HepG2 (cell line): ENCODE measurements around the gene SH2D3C. TPM values are rescaled to one million over a fixed set of nuclear protein-coding genes. Genes with fewer than 3 reads are reported as not detected.

Experiments used
- ATAC-seq: fragments of 200-7000 bp; cut with Tn5 transposase; 3 replicates; pipeline ENCODE4 v1.9.1; 2020; ENCODE audit warnings: mild to moderate bottlenecking, moderate library complexity
- BruUV-seq: library from RNA; stranded (reverse); fragments of 400-500 nt; replicated peaks from 2 replicates; lab custom pipeline; 2021; lab: Mats Ljungman, UMichigan
- CTCF ChIA-PET: fragments of 300-600 bp; formaldehyde crosslinking; extraction: SDS; loops from one replicate; lab custom pipeline; 2021; ENCODE audit warnings: low total read pairs, inconsistent platforms, low intra/inter-chr PET ratio; lab: Yijun Ruan, JAX
- POLR2A ChIA-PET: fragments of 350-600 bp; sonication (Branson Sonifier 250); formaldehyde crosslinking; loops from one replicate; lab custom pipeline; 2020; ENCODE audit warnings: antibody characterized with exemption, inconsistent platforms; lab: Yijun Ruan, JAX
- DNase-seq: peaks from one replicate; pipeline ENCODE4 v3.0.0-alpha.2; 2015; ENCODE audit warnings: low spot score
- FAIRE-seq: peaks from 3 replicates; lab custom pipeline; 2011; peaks lifted over from hg19 to GRCh38; lab: Jason Lieb, UNC
- H2AFZ ChIP-seq: one replicate; pipeline ENCODE4 v1.6.1; 2011; ENCODE audit warnings: low read length, inconsistent platforms
- H3K27ac ChIP-seq: fragments of 300-600 bp; 3 replicates; pipeline ENCODE4 v1.8.0; 2011; ENCODE audit warnings: mixed run types, mild to moderate bottlenecking, mixed read lengths, low read length, inconsistent platforms; ENCODE audit not compliant: insufficient read depth; ENCODE audit errors: extremely low read length
- H3K27me3 ChIP-seq, 2 experiments: fragments of 200-600 bp in 1 of 2; 2 replicates in 1 of 2; 3 replicates in 1 of 2; pipeline versions ENCODE4 v1.6.0 to v1.8.0; 2011; ENCODE audit warnings: low read length in 2 of 2, mild to moderate bottlenecking in 2 of 2, moderate library complexity in 2 of 2, inconsistent platforms in 1 of 2; ENCODE audit not compliant: insufficient read depth in 2 of 2, control insufficient read depth in 1 of 2
- H3K36me3 ChIP-seq, 2 experiments: fragments of 200-600 bp in 1 of 2; replicated peaks in 1 of 2; 2 replicates in 1 of 2; 3 replicates in 1 of 2; pipeline versions ENCODE4 v1.5.1 to v1.8.0; 2011; ENCODE audit warnings: low read length in 2 of 2, inconsistent platforms in 1 of 2; ENCODE audit not compliant: insufficient read depth in 2 of 2, control insufficient read depth in 1 of 2
- H3K4me1 ChIP-seq: 2 replicates; pipeline ENCODE4 v1.5.1; 2012; ENCODE audit warnings: low read length, inconsistent platforms; ENCODE audit not compliant: insufficient read depth
- H3K4me2 ChIP-seq: 2 replicates; pipeline ENCODE4 v1.6.0; 2011; ENCODE audit warnings: low read depth, low read length, inconsistent platforms
- H3K4me3 ChIP-seq, 3 experiments: fragments of 200-600 bp in 1 of 3; sonication (generic), shearing (Covaris generic) in 1 of 3; replicated peaks in 1 of 3; 2 replicates each; pipeline ENCODE4 v1.5.1; 2011 to 2016; ENCODE audit warnings: low read length in 3 of 3, inconsistent platforms in 2 of 3, low read depth in 2 of 3, mild to moderate bottlenecking in 2 of 3, control low read depth in 1 of 3, mixed read lengths in 1 of 3; ENCODE audit not compliant: insufficient read depth in 1 of 3
- H3K79me2 ChIP-seq: one replicate; pipeline ENCODE4 v1.6.1; 2011; ENCODE audit warnings: low read length, inconsistent platforms; ENCODE audit not compliant: insufficient read depth
- H3K9ac ChIP-seq: 2 replicates; pipeline ENCODE4 v1.6.0; 2011; ENCODE audit warnings: mild to moderate bottlenecking, low read depth, low read length, inconsistent platforms; ENCODE audit not compliant: insufficient read depth
- H3K9me3 ChIP-seq: 2 replicates; pipeline ENCODE4 v1.5.1; 2012; ENCODE audit warnings: mild to moderate bottlenecking, low read length
- H4K20me1 ChIP-seq: 2 replicates; pipeline ENCODE4 v1.6.0; 2011; ENCODE audit warnings: inconsistent platforms, mild to moderate bottlenecking, low read length, moderate library complexity; ENCODE audit not compliant: insufficient read depth
- ATM ChIP-seq: fragments of 450-650 bp; IDR thresholded peaks from 2 replicates; pipeline ENCODE4 v1.7.1; 2017; ENCODE audit warnings: mild to moderate bottlenecking, borderline replicate concordance
- DPF2 ChIP-seq: sonication (generic); formaldehyde crosslinking; IDR thresholded peaks from 2 replicates; pipeline ENCODE4 v1.4.0; 2020; ENCODE audit warnings: mild to moderate bottlenecking, low read depth, missing genetic modification reagents, borderline replicate concordance
- JARID2 ChIP-seq: sonication (generic); formaldehyde crosslinking; IDR thresholded peaks from 2 replicates; pipeline ENCODE4 v1.8.1; 2023; ENCODE audit warnings: missing genetic modification reagents, inconsistent platforms; ENCODE audit not compliant: insufficient replicate concordance
- KLF15 ChIP-seq: sonication (generic); formaldehyde crosslinking; IDR thresholded peaks from 2 replicates; pipeline ENCODE4 v1.8.1; 2023; ENCODE audit warnings: borderline replicate concordance, mild to moderate bottlenecking, inconsistent platforms, missing genetic modification reagents, mixed read lengths
- MXD4 ChIP-seq: IDR thresholded peaks from 2 replicates; pipeline ENCODE4 v1.6.1; 2016; ENCODE audit warnings: mild to moderate bottlenecking, missing biosample characterization, missing genetic modification reagents
- RCOR2 ChIP-seq: IDR thresholded peaks from 2 replicates; pipeline ENCODE4 v1.6.1; 2016; ENCODE audit warnings: missing biosample characterization, missing genetic modification reagents
- RERE ChIP-seq: IDR thresholded peaks from 2 replicates; pipeline ENCODE4 v1.6.1; 2016; ENCODE audit warnings: low read depth, missing genetic modification reagents, missing compliant biosample characterization
- SCMH1 ChIP-seq: sonication (generic); formaldehyde crosslinking; IDR thresholded peaks from 2 replicates; pipeline ENCODE4 v1.9.0; 2021; ENCODE audit warnings: missing genetic modification reagents, mild to moderate bottlenecking, borderline replicate concordance
- TFE3 ChIP-seq: IDR thresholded peaks from 2 replicates; pipeline ENCODE4 v1.6.1; 2016
- ZBTB34 ChIP-seq: sonication (generic); formaldehyde crosslinking; IDR thresholded peaks from 2 replicates; pipeline ENCODE4 v1.8.0; 2022; ENCODE audit warnings: mild to moderate bottlenecking, missing genetic modification reagents
- ZNF180 ChIP-seq: sonication (generic); formaldehyde crosslinking; IDR thresholded peaks from 2 replicates; pipeline ENCODE4 v1.4.0; 2020; ENCODE audit warnings: low read depth, missing genetic modification reagents, borderline replicate concordance
- ZNF224 ChIP-seq: sonication (generic); formaldehyde crosslinking; IDR thresholded peaks from 2 replicates; pipeline ENCODE4 v1.5.0; 2020; ENCODE audit warnings: mild to moderate bottlenecking, missing genetic modification reagents
- ZNF441 ChIP-seq: sonication (generic); formaldehyde crosslinking; IDR thresholded peaks from 2 replicates; pipeline ENCODE4 v1.7.0; 2021; ENCODE audit warnings: missing genetic modification reagents, borderline replicate concordance
- ZNF772 ChIP-seq: sonication (generic); formaldehyde crosslinking; IDR thresholded peaks from 2 replicates; pipeline ENCODE4 v1.5.0; 2020; ENCODE audit warnings: mild to moderate bottlenecking, missing genetic modification reagents
- WGBS: methylation state at CpG from one replicate; pipeline ENCODE4 v1.1.6; 2017; ENCODE audit warnings: low lambda C conversion rate; 5-methylcytosine and 5-hydroxymethylcytosine counted together
- in situ Hi-C: cut with HindIII; loops from 2 replicates; pipeline ENCODE4 v1.10.0; 2017; ENCODE audit warnings: low pct_unique_long_range_greater_than_20kb; ENCODE audit not compliant: extremely low pct_ligation_motif_present
- intact Hi-C: fragments of 100-400 bp; cut with micrococcal nuclease; formaldehyde crosslinking; loops from one replicate; pipeline ENCODE4 v1.10.0; 2022; ENCODE audit not compliant: unreplicated experiment
- polyA plus RNA-seq, 8 experiments: library from polyadenylated mRNA; depleted of rRNA in 3 of 8; stranded (reverse) in 7 of 8; unstranded in 1 of 8; fragments of >200 nt; fragmentation: Illumina TruSeq in 4 of 8; extraction: Trizol in 4 of 8; gene quantifications; 2 replicates each; pipeline versions ENCODE4 v1.2.1 to v1.2.3, GENCODE V29; 2011 to 2016; ENCODE audit warnings: low read depth in 4 of 8, missing spikeins in 1 of 8, mixed read lengths in 1 of 8; ENCODE audit not compliant: insufficient read depth in 1 of 8
- total RNA-seq, 5 experiments: library from RNA; depleted of rRNA; stranded (reverse); fragments of >200 nt; fragmentation: Illumina TruSeq; extraction: Trizol; gene quantifications; 2 replicates each; pipeline ENCODE4 v1.2.3, GENCODE V29; 2016; ENCODE audit warnings: low read depth in 1 of 5

The SH2D3C gene
- total and polyA plus RNA-seq, 2 of the 13 experiments (the other 11 are each of a cell fraction or from before 2014, with no cell fraction given), result not detected

- POLR2A ChIA-PET, result no interaction called here
- no peaks in the 10 kb centered on the region for H4K20me1 ChIP-seq
- no peak overlapping the region for H3K9ac ChIP-seq
- H3K9me3 ChIP-seq, result no peaks in the 10 kb centered on the region
- no peaks in the 10 kb centered on the region for H3K79me2 ChIP-seq
- 48% methylated on average over 2 of the region's 13 CpGs for WGBS
- peaks cover 34% of the 10 kb centered on the region for H3K4me1 ChIP-seq
- FAIRE-seq (no peak), DNase-seq (no peak), ATAC-seq (no peak)
- intact Hi-C loops (no loop called here), in situ Hi-C loops (loop anchor here (5.0 to 10.0 kb wide), 2 partner anchors 44 to 234 kb away; no protein-coding TSS in a partner anchor)
- H3K27ac ChIP-seq, result no peak overlapping the region
- no peak overlapping the region for H3K4me2 ChIP-seq
- H3K4me3 ChIP-seq, result no peak overlapping the region
- CTCF ChIA-PET, result no interaction called here
- H3K27me3 ChIP-seq, result peaks cover 4 to 32% of the 10 kb centered on the region in 2 experiments; a peak in 4 of 5 replicates
- no peaks in the 10 kb centered on the region for H3K36me3 ChIP-seq
- no peak overlapping the region for H2AFZ ChIP-seq
- BruUV-seq, result no TSS peak
- TF ChIP-seq RCOR2 (CRISPR knock-in tag) (no peak), MXD4 (CRISPR knock-in tag) (no peak), ZNF772 (CRISPR knock-in tag) (no peak), DPF2 (CRISPR knock-in tag) (no peak), ZNF441 (CRISPR knock-in tag) (no peak), KLF15 (no peak), ZBTB34 (no peak), JARID2 (CRISPR knock-in tag) (no peak), SCMH1 (no peak), TFE3 (CRISPR knock-in tag) (no peak), ATM (no peak), ZNF224 (no peak), RERE (no peak), ZNF180 (CRISPR knock-in tag) (no peak)
These were observed 39.8 kb downstream of the SH2D3C start for GRCh38 chr9:127738666-127739065.
